Stromal cell of bone marrow (primary cell): Measurements from ENCODE around the gene DENR.
"Not testable (repeated sequence)": the region's sequence is repeated elsewhere in the genome, so short reads cannot be mapped to it uniquely, and the experiment has no call there.

Experiments used
- DNase-seq: peaks from one replicate; pipeline ENCODE4 v3.0.0-alpha.2; 2012; ENCODE audit warnings: low read depth

Gene DENR

DNA sequence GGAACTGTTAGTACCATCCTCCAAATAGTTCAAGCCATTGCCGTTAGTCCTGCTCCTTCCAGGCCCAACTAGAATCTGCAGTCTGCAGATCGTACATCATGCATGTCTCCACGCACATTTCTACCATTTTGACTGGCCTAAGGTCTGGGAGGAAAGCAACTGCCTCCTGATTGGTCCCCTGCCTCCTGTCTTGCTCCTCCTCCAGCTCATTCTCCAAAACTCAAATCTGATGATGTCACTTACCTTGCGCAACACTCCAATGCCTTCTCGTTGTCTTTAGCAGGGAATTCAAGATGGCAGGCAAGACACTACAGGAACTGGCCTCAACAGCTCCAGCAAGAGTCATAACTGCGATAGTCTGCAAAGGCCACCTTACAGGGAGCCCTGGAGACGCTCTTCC, 12.3 kb upstream of the DENR start:
- no peak for DNase-seq

DNA sequence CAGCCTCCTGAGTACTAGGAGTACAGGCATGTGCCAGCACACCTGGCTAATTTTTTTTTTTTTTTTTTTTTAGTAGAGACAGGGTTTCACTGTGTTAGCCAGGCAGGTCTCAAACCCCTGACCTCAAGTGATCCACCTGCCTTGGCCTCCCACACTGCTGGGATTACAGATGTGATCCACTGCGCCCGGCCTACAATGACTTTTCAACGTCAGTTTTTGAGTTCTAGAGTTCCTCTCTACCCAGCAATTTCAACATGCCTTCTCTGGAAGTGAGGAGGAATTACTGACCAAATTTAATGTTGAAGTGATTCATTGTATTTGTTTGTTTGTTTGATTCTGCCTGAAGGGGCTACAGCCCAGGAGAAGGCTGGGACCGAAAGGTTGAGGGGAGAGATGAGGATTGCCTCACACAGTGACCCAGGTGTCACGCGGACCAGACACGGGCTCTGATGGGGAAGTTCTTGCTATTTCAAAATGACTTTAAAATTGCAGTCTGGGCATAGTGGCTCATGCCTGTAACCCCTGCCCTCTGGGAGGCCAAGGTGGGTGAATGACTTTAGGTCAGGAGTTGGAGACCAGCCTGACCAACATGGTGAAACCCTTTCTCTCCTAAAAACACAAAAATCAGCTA, 8.6 kb upstream of the DENR start:
- no peak for DNase-seq

DNA sequence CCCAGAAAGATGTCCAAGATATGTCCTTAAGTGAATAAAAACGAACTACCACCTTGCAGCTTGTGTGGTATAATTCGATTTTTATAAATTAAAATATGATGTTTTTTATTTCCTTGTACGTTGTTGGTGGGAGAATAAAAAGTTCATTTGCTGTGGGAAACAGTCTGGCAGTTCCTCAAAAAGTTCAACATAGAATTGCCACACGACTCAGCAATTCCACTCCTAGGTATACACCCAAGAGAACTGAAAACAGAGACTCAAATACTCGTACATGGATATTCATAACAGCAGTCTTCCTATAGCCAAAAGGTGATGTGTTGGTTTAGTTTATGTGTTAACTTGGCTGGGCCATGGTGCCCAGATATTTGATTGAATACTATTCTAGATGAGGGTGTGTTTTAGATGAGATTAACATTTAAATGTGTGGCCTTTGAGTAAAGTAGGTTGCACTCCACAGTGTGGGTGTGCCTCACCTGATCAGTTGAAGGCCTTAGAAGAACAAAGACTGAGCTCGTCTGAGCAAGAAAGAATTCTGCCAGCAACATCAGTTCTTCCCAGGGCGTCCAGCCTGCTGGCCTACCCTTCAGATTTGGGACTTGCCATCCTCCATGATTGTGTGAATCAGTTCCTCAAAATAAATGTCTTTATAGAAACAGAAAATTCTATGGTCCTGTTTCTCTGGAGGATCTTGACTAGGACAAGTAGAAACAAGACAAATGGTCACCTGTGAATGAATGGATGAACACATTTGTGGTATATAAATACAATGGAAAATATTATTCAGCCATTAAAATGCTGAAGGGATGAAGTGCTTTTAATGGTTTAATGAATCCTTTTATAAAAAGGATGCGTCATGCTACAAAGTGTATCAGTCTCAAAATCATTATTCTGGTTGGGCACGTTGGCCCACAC, 5.1 kb upstream of the DENR start:
- DNase-seq: no peak

GRCh38 chr12:122749569-122750332, 2.9 kb upstream of the DENR start:
- no peak for DNase-seq

DNA sequence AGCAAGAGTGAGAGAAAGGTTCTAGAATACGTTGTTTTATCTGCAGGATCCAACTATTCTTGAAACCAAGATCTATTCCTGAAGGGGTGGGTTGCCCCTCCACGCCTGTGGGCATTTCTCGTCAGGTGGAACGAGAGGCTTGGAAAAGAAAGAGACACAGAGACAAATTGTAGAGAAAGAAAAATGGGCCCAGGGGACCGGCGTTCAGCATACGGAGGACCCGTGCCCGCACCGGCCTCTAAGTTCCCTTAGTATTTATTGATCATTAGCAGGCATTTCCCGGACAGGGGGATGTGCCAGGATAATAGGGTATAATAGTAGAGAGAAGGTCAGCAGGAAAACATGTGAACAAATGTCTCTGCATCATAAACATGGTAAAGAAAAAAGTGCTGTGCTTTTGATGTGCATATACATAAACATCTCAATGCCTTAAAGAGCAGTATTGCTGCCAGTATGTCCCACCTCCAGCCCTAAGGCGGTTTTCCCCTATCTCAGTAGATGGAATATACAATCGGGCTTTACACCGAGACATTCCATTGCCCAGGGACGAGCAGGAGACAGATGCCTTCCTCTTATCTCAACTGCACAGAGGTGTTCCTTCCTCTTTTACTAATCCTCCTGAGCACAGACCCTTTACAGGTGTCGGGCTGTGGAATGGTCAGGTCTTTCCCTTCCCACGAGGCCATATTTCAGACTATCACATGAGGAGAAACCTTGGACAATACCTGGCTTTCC, 1.7 kb upstream of the DENR start:
- not testable (repeated sequence) for DNase-seq

GRCh38 chr12:122753319-122753650, 661 bp downstream of the DENR start:
- no peak for DNase-seq

GRCh38 chr12:122754790-122755189, 2.2 kb downstream of the DENR start:
- DNase-seq: no peak

GRCh38 chr12:122757568-122757967, 4.9 kb downstream of the DENR start:
- no peak for DNase-seq

DNA sequence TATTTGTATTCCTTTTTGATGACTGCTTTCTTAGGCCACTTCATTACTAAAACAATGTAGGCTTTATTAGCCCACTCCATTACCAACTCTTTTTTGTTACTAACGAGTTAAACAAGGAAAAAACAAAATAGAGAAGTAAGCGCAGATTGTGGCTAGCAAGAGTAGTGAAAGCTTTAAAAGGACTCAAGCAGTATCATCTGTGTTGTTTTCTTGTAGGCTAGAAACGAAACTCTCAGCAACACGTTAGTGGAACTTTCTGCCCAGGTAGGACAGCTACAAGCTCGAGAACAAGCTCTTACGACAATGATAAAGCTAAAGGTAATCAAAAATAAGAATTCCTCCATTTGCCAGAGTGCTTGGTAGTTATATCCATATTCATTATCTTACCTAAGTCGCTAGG, 32.9 kb downstream of the DENR start:
- DNase-seq: no peak

- DNase-seq: peak; percentile 20
Observed at GRCh38 chr12:122788387-122788786, 35.8 kb downstream of the DENR start.

DNA sequence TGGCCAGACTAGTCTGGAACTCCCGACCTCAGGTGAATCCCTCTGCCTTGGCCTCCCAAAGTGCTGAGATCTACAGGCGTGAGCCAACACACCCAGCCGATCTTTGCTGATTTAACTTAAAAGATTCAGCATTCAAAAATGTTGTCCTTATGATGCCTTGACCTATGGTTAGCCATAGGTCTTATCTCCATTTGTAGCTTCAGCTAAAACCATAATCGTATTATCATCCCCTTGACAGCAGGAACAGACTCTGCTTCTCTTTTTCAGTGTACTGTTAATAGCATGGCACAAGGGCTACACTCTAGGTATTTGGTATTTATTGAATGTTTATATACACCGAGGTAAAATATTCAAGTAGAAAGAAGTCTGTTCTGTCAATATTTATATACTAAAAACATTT, 37.0 kb downstream of the DENR start:
- DNase-seq: no peak

DNA sequence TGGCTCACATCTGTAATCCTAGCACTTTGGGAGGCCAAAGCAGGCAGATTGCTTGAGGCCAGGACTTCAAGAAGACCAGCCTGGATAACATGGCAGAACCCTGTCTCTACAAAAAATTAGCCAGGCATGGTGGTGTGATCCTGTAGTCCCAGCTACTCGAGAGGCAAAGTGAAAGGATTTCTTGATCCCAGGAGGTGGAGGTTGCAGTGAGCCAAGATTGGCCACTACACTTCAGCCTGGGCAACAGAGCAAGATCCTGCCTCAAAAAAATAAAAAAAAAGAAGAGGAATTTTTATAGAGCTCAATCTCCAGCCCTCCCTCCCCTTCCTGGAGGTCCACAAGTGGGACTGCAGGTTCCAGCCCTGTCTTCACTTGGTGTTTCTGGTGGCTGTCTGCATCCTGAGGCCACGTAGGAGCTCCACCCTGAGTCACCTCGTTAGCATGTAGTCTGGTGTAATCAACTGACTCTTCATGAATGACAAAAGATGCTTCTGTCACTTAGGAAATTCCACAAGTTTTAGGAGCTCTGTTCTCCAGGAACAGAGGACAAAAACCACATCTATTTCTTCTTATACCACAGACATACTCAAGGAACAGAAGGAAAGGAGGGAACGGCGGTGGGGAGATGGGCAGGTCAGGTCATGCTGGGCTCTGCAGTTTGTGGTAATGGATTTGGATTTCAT, 37.9 kb downstream of the DENR start:
- no peak for DNase-seq

GRCh38 chr12:122793685-122794106, 41.1 kb downstream of the DENR start:
- peak; percentile 28 for DNase-seq

DNA sequence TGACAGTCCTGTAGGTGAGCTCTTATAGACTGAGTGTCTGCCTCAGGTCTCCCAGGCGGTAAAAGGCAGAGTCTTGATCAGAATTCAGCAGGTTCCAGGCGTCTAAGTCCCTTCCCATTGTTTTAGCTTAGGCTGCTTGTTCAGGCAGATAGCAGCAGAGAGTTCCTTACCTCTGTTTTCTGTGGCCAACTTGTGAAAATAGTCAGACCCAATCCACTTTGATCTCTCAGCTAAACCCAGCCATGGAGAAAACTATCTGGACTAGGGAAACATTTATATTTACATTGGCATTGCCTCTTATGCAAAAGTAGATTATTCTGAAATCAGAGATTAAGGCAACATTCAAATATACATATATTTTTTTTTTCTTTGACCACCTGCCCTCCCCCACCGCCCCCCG, 43.2 kb downstream of the DENR start:
- no peak for DNase-seq

- no peak for DNase-seq
Observed at GRCh38 chr12:122799641-122800243, 47.1 kb downstream of the DENR start.

DNA sequence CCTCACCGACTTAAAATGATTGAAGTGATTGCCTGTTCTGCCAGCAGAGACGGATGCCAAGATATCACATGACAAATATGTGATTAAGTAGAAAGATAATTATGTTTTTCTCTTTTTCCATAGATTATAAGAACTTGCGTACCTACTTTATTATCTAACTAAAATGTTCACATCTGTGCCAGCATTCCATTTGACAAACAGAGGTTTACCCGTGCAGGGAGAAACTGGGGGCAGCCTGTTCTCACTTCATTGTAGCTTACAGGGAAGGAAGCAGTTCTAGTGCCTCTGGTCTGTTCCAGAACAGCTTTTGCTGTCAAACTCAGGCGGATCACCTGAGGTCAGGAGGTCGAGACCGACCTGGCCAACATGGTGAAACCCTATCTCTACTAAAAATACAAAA, 51.3 kb downstream of the DENR start:
- no peak for DNase-seq

DNA sequence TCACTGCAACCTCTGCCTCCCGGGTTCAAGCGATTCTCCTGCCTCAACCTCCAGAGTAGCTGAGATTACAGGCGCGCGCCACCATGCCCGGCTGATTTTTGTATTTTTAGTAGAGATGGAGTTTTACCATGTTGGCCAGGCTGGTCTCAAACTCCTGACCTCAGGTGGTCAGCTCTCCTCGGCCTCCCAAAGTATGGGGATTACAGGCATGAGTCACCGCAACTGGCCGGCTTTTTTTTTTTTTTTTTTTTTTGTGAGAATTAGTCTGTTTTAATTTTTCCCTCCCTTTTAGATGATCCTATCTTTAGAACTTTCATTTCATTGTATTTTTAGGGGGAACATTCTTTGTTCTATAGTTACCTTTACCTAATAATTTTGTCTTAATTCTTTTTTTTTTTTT, 52.3 kb downstream of the DENR start:
- DNase-seq: not testable (repeated sequence)

DNA sequence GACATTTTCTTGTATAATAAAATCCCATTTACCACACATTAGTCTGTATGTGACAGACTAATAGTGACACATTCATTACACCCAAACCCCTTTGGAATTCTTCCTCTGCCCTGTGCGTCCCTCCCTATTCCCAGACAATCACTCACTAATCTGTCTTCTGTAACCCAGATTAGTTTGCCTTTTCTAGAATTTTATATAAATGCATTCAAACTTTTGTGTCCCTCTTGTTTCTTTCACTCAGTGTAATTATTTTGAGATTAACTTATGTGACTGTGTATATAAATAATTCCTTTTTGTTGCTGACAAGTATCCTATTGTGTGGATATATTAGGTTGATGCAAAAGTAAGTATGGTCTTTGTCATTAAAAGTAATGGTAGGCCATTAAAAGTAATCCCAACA, 55.0 kb downstream of the DENR start:
- DNase-seq: no peak

- no peak for DNase-seq
Observed at GRCh38 chr12:122811777-122812176, 59.2 kb downstream of the DENR start.

- DNase-seq: no peak
Observed at GRCh38 chr12:122813310-122813713, 60.7 kb downstream of the DENR start.

- no peak for DNase-seq
Observed at GRCh38 chr12:122819209-122819785, 66.7 kb downstream of the DENR start.
